ENCODE data around the gene COG5. TPM values are rescaled to one million over a fixed set of nuclear protein-coding genes. Genes with fewer than 3 reads are reported as not detected.

Gene COG5
- total RNA-seq, 1 donor from 2014 or later, result 37.2 TPM

GRCh38 chr7:107469929-107470328, 93.8 kb downstream of the COG5 start, which contains the start of gene GPR22:
GPR22 (plus strand) TSS chr7:107470057; CDS start chr7:107474061, 4,004 bp downstream.
- Mint-ChIP-seq H3K4me3 (no peak within 1 kb of the TSS), H3K4me1 (ENCODE audit: unreplicated experiment) (no peaks in the 10 kb centered on the region), H3K36me3 (no peaks in the 10 kb centered on the region), H3K9me3 (no peaks in the 10 kb centered on the region), H3K27me3 (no peaks in the 10 kb centered on the region), H3K27ac (no peak within 1 kb of the TSS)
- no peak for DNase-seq (ENCODE audit: extremely low spot score, unreplicated experiment)
- no peak for TF ChIP-seq CTCF (conservative IDR thresholded peaks at IDR 0.05)

- Mint-ChIP-seq H3K36me3 (no peaks in the 10 kb centered on the region), H3K4me1 (ENCODE audit: unreplicated experiment) (no peaks in the 10 kb centered on the region), H3K9me3 (no peaks in the 10 kb centered on the region), H3K27me3 (no peaks in the 10 kb centered on the region), H3K4me3 (no peak overlapping the region), H3K27ac (no peak overlapping the region)
- TF ChIP-seq CTCF (conservative IDR thresholded peaks at IDR 0.05), result no peak
- DNase-seq (ENCODE audit: extremely low spot score, unreplicated experiment), result no peak
These were observed 94.9 kb downstream of the COG5 start for GRCh38 chr7:107468824-107469223.

GRCh38 chr7:107467972-107468371, 95.7 kb downstream of the COG5 start:
- no peaks in the 10 kb centered on the region for H3K27me3 Mint-ChIP-seq
- no peak for TF ChIP-seq CTCF (conservative IDR thresholded peaks at IDR 0.05)
- H3K4me3 Mint-ChIP-seq, result no peak overlapping the region
- no peaks in the 10 kb centered on the region for H3K36me3 Mint-ChIP-seq
- H3K9me3 Mint-ChIP-seq, result no peaks in the 10 kb centered on the region
- DNase-seq (ENCODE audit: extremely low spot score, unreplicated experiment), result no peak
- no peak overlapping the region for H3K27ac Mint-ChIP-seq
- H3K4me1 Mint-ChIP-seq (ENCODE audit: unreplicated experiment), result no peaks in the 10 kb centered on the region

- Mint-ChIP-seq H3K27ac (no peak overlapping the region), H3K9me3 (no peaks in the 10 kb centered on the region), H3K27me3 (no peaks in the 10 kb centered on the region), H3K4me3 (no peak overlapping the region), H3K36me3 (no peaks in the 10 kb centered on the region), H3K4me1 (ENCODE audit: unreplicated experiment) (no peaks in the 10 kb centered on the region)
- DNase-seq (ENCODE audit: extremely low spot score, unreplicated experiment), result no peak
- TF ChIP-seq CTCF (conservative IDR thresholded peaks at IDR 0.05), result no peak
These were observed 99.0 kb downstream of the COG5 start for GRCh38 chr7:107464666-107465226.

GRCh38 chr7:107463139-107464078, 100.3 kb downstream of the COG5 start:
- peak; percentile 76 for TF ChIP-seq CTCF (conservative IDR thresholded peaks at IDR 0.05)
- H3K27me3 Mint-ChIP-seq, result no peaks in the 10 kb centered on the region
- H3K4me1 Mint-ChIP-seq (ENCODE audit: unreplicated experiment), result no peaks in the 10 kb centered on the region
- no peak for DNase-seq (ENCODE audit: extremely low spot score, unreplicated experiment)
- no peak overlapping the region for H3K4me3 Mint-ChIP-seq
- no peaks in the 10 kb centered on the region for H3K9me3 Mint-ChIP-seq
- H3K27ac Mint-ChIP-seq, result no peak overlapping the region
- peaks cover 4% of the 10 kb centered on the region for H3K36me3 Mint-ChIP-seq

Data from type B pancreatic cell (in vitro differentiated cells).